Esophagus muscularis mucosa (tissue), 3 donors: ENCODE measurements around the gene SLC7A8.
"Not testable (repeated sequence)": the region's sequence is repeated elsewhere in the genome, so short reads cannot be mapped to it uniquely, and the experiment has no call there.

Experiments used
- CTCF ChIP-seq, 3 experiments: fragments of 200-600 bp in 2 of 3; fragments of 450-650 bp in 1 of 3; sonication (generic) in 2 of 3; IDR thresholded peaks; one replicate each; pipeline ENCODE4 v1.5.1; 2017 to 2019; ENCODE audit warnings: antibody characterized with exemption in 3 of 3, mild to moderate bottlenecking in 2 of 3, moderate library complexity in 1 of 3
- EP300 ChIP-seq: sonication (generic); formaldehyde crosslinking; IDR thresholded peaks from one replicate; pipeline ENCODE4 v1.6.1; 2017; ENCODE audit warnings: antibody characterized with exemption

- not testable (repeated sequence) for TF ChIP-seq EP300; CTCF (IDR thresholded peaks at IDR 0.05)
Measured at GRCh38 chr14:23107620-23108019, 75.8 kb downstream of the SLC7A8 start.
